HepG2 (cell line): ENCODE measurements around the gene MAN1B1. TPM values are rescaled to one million over a fixed set of nuclear protein-coding genes. Genes with fewer than 3 reads are reported as not detected.
A peak's percentile ranks its signal among the peaks of the same experiment; 100 is the strongest.

Experiments
- AGO2 ChIP-seq: fragments of 200-400 bp; formaldehyde crosslinking; optimal IDR thresholded peaks from 2 replicates; pipeline ENCODE3; 2017; ENCODE audit warnings: mild to moderate bottlenecking, low read depth, low read length, moderate library complexity
- ATRX ChIP-seq: sonication (generic); formaldehyde crosslinking; IDR thresholded peaks from 2 replicates; pipeline ENCODE4 v1.4.0; 2020; ENCODE audit warnings: missing genetic modification reagents, borderline replicate concordance
- CBX2 ChIP-seq, 2 experiments: fragments of 200-600 bp in 1 of 2; sonication (generic); formaldehyde crosslinking in 1 of 2; IDR thresholded peaks; 2 replicates each; pipeline versions ENCODE4 v1.7.0 to v1.8.1; 2018 to 2022; ENCODE audit warnings: low read depth in 2 of 2, low read length in 1 of 2, mild to moderate bottlenecking in 1 of 2, missing genetic modification reagents in 1 of 2
- FOXJ3 ChIP-seq: sonication (generic); formaldehyde crosslinking; IDR thresholded peaks from 2 replicates; pipeline ENCODE4 v1.4.0; 2020; ENCODE audit warnings: missing genetic modification reagents, mild to moderate bottlenecking, borderline replicate concordance
- HES4 ChIP-seq: sonication (generic); formaldehyde crosslinking; IDR thresholded peaks from 2 replicates; pipeline ENCODE4 v1.9.0; 2021; ENCODE audit warnings: mild to moderate bottlenecking, missing genetic modification reagents, borderline replicate concordance
- KDM2A ChIP-seq: sonication (generic); formaldehyde crosslinking; IDR thresholded peaks from 2 replicates; pipeline ENCODE4 v1.4.0; 2020; ENCODE audit warnings: low read depth, missing genetic modification reagents, borderline replicate concordance
- MED1 ChIP-seq: sonication (generic); formaldehyde crosslinking; IDR thresholded peaks from 2 replicates; pipeline ENCODE4 v1.4.0; 2020; ENCODE audit warnings: missing genetic modification reagents
- SRSF9 ChIP-seq: fragments of 200-400 bp; formaldehyde crosslinking; IDR thresholded peaks from 2 replicates; pipeline ENCODE4 v1.6.1; 2018; ENCODE audit warnings: borderline replicate concordance, mild to moderate bottlenecking, low read depth, low read length; ENCODE audit not compliant: insufficient read depth, poor library complexity, severe bottlenecking
- THAP7 ChIP-seq: sonication (generic); formaldehyde crosslinking; IDR thresholded peaks from 2 replicates; pipeline ENCODE4 v1.8.1; 2023; ENCODE audit warnings: mild to moderate bottlenecking, missing genetic modification reagents
- ZBTB1 ChIP-seq: sonication (generic); formaldehyde crosslinking; IDR thresholded peaks from 2 replicates; pipeline ENCODE4 v1.4.0; 2020; ENCODE audit warnings: missing genetic modification reagents, borderline replicate concordance
- ZBTB25 ChIP-seq: IDR thresholded peaks from 2 replicates; pipeline ENCODE4 v1.6.1; 2018; ENCODE audit warnings: missing genetic modification reagents
- ZBTB34 ChIP-seq: sonication (generic); formaldehyde crosslinking; IDR thresholded peaks from 2 replicates; pipeline ENCODE4 v1.8.0; 2022; ENCODE audit warnings: mild to moderate bottlenecking, missing genetic modification reagents
- ZFYVE20 ChIP-seq: sonication (generic); formaldehyde crosslinking; IDR thresholded peaks from 2 replicates; pipeline ENCODE4 v1.8.0; 2023; ENCODE audit warnings: low read depth, mild to moderate bottlenecking, moderate library complexity, missing genetic modification reagents, borderline replicate concordance
- ZNF180 ChIP-seq: sonication (generic); formaldehyde crosslinking; IDR thresholded peaks from 2 replicates; pipeline ENCODE4 v1.4.0; 2020; ENCODE audit warnings: low read depth, missing genetic modification reagents, borderline replicate concordance
- ZNF572 ChIP-seq: sonication (generic); formaldehyde crosslinking; IDR thresholded peaks from 2 replicates; pipeline ENCODE4 v1.5.1; 2020; ENCODE audit warnings: mild to moderate bottlenecking, missing genetic modification reagents
- ZNF639 ChIP-seq: conservative IDR thresholded peaks from 2 replicates; pipeline ENCODE4 v1.6.1; 2018; ENCODE audit warnings: missing genetic modification reagents
- ZNF772 ChIP-seq: sonication (generic); formaldehyde crosslinking; IDR thresholded peaks from 2 replicates; pipeline ENCODE4 v1.5.0; 2020; ENCODE audit warnings: mild to moderate bottlenecking, missing genetic modification reagents
- polyA plus RNA-seq, 8 experiments: library from polyadenylated mRNA; depleted of rRNA in 3 of 8; stranded (reverse) in 7 of 8; unstranded in 1 of 8; fragments of >200 nt; fragmentation: Illumina TruSeq in 4 of 8; extraction: Trizol in 4 of 8; gene quantifications; 2 replicates each; pipeline versions ENCODE4 v1.2.1 to v1.2.3, GENCODE V29; 2011 to 2016; ENCODE audit warnings: low read depth in 4 of 8, missing spikeins in 1 of 8, mixed read lengths in 1 of 8; ENCODE audit not compliant: insufficient read depth in 1 of 8
- total RNA-seq, 5 experiments: library from RNA; depleted of rRNA; stranded (reverse); fragments of >200 nt; fragmentation: Illumina TruSeq; extraction: Trizol; gene quantifications; 2 replicates each; pipeline ENCODE4 v1.2.3, GENCODE V29; 2016; ENCODE audit warnings: low read depth in 1 of 5
- TF ChIP-seq, protein P1 (sequence below), 2 experiments: sonication (generic) in 1 of 2; formaldehyde crosslinking in 1 of 2; IDR thresholded peaks; 2 replicates each; pipeline versions ENCODE4 v1.4.0 to v1.6.1; 2018 to 2020; ENCODE audit warnings: missing genetic modification reagents in 2 of 2, borderline replicate concordance in 1 of 2, low read depth in 1 of 2, mild to moderate bottlenecking in 1 of 2, missing biosample characterization in 1 of 2
- TF ChIP-seq, protein P2 (sequence below): sonication (generic); formaldehyde crosslinking; IDR thresholded peaks from 2 replicates; pipeline ENCODE4 v1.4.0; 2020; ENCODE audit warnings: missing genetic modification reagents

The MAN1B1 gene
- total and polyA plus RNA-seq, 2 of the 13 experiments (the other 11 are each of a cell fraction or from before 2014, with no cell fraction given) = 48.9 to 59.5 TPM

DNA sequence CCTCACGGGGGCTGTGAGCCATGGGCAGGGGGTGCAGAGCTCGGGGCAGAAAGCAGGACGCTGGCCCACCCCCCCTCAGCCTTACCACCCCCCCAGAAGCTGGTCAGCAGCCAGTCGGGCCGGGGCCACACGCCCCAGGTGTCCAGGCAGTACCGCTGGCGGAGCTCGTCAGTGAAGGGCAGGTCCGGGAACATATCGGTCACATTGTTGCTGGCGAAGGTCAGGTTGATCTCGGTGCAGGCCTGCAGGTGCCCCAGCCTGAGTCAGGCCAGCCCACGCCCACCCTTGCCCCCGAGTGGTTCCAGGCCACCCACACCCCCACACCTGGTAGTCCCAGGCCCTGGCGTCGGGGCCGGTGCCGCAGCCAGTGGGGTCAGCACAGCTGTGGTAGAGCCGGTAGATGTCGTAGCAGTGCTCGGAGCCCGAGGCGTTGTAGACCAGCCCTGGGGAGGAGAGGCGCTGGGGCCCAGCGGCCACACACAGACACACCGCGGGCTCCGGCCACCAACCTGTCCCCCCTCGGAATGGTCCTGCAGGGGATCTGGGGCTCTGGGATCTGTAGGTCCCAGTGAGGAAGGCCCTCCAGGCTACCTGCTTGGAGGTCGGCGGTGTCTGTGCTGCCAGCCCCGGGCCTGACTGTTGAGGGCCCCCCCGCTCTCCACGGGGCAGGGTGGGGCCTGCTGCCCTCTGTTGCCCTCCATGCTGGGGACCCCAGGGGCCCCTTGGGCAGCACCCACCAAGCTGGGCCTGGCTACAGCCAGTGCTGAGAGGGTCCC, 25.2 kb downstream of the MAN1B1 start (continued):
- TF ChIP-seq ZBTB25 (CRISPR knock-in tag) (no peak), ZNF572 (CRISPR knock-in tag) (0 out of 2 replicates have a peak, but pooled peaks have one; percentile 56), ATRX (CRISPR knock-in tag) (no peak), ZNF639 (CRISPR knock-in tag) (no peak), ZNF772 (CRISPR knock-in tag) (no peak; the same call in 1 of the 2 replicates), THAP7 (CRISPR knock-in tag) (no peak), AGO2 (peak; percentile 68), ZFYVE20 (no peak), FOXJ3 (CRISPR knock-in tag) (0 out of 2 replicates have a peak, but pooled peaks have one; percentile 18), ZBTB34 (CRISPR knock-in tag) (no peak), HES4 (CRISPR knock-in tag) (no peak), SRSF9 (no peak), KDM2A (CRISPR knock-in tag) (0 out of 2 replicates have a peak, but pooled peaks have one; percentile 40), MED1 (CRISPR knock-in tag) (no peak), CBX2 (IDR thresholded peaks at IDR 0.05; ENCODE audit: low read depth, low read length) (no peak), CBX2 (CRISPR knock-in tag; IDR thresholded peaks at IDR 0.05; ENCODE audit: low read depth) (no peak), ZNF180 (CRISPR knock-in tag) (no peak), ZBTB1 (no peak)
- TF ChIP-seq, protein P1, sequence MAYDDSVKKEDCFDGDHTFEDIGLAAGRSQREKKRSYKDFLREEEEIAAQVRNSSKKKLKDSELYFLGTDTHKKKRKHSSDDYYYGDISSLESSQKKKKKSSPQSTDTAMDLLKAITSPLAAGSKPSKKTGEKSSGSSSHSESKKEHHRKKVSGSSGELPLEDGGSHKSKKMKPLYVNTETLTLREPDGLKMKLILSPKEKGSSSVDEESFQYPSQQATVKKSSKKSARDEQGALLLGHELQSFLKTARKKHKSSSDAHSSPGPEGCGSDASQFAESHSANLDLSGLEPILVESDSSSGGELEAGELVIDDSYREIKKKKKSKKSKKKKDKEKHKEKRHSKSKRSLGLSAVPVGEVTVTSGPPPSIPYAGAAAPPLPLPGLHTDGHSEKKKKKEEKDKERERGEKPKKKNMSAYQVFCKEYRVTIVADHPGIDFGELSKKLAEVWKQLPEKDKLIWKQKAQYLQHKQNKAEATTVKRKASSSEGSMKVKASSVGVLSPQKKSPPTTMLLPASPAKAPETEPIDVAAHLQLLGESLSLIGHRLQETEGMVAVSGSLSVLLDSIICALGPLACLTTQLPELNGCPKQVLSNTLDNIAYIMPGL (CRISPR knock-in tag; IDR thresholded peaks at IDR 0.05; ENCODE audit: borderline replicate concordance in 1 of 2, low read depth in 1 of 2) = peak in 1 of 2 experiments; percentile 54; a peak in 1 of 4 replicates
- TF ChIP-seq, protein P2, sequence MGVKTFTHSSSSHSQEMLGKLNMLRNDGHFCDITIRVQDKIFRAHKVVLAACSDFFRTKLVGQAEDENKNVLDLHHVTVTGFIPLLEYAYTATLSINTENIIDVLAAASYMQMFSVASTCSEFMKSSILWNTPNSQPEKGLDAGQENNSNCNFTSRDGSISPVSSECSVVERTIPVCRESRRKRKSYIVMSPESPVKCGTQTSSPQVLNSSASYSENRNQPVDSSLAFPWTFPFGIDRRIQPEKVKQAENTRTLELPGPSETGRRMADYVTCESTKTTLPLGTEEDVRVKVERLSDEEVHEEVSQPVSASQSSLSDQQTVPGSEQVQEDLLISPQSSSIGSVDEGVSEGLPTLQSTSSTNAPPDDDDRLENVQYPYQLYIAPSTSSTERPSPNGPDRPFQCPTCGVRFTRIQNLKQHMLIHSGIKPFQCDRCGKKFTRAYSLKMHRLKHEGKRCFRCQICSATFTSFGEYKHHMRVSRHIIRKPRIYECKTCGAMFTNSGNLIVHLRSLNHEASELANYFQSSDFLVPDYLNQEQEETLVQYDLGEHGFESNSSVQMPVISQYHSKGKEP (CRISPR knock-in tag) = no peak
